ENCODE data around the gene KRT12.

The KRT12 gene

DNA sequence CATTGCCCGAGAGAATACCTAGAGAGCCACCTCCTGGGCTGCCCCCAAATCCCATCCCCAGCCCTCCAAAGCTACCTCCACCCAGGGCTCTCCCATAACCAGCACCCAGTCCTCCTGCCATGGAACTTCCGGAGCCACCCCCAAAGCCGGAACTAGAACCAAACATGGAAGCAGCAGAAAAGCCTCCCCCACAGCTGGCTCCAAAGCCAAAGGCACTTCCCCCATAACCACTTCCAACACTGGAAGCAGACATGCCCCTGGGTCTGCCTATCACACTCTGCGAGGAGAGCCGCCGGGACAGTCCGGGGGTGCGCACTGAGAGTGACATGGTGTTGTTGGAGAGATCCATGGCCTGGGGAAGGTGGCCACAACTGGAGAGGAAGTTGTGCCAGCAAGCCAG lies at the start of gene KRT12:
Gene KRT12, minus strand, starts transcription at position 386 of the 400 bp plus-strand sequence. Its CDS starts 37 bp downstream, at position 349.
- DNase-seq = no peak

DNA sequence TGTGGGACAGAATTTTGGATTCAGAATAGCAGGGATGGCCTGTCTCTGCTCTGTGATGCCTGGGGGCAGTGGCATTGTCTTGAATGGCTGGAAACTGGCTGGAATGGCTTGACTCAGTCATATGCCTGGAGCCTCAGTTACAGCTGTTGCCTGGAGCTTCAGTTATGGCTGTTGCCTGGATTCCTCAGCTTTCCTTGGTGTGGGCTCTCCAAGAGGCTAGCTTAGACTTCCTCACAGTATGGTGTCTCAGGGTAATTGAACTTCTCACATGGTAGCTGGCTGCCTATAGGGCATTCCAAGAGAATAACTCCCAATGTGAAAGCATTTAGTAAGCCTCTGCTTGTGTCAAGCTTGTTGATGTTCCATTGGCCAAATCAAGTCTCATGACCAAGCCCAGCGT lies 49.3 kb upstream of the KRT12 start:
- no peak for DNase-seq

DNA sequence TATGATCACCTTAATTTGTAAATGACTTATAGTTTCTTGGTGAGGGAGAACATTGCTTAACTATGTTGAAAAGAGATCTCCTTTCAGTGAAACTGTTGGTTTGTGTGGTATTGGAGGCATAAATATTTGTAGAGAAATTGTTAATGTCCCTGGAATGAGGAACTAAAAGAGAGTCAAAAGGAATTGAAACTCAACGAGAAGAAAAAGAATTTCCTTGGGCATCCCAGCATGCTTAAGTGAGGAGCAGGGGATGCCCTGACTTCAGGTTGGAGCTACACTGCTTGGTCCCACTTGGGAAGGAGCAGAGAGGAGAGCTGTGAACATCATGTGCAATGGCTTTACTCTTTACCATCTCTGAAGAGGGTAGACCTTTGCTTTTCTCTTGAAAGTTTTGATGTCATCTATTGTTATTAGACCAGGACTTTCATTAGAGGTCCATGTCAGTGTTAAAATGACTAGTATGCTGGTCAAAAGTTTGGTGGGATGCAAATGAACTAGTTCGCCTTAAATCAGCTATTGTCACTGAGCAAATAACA lies 48.8 kb upstream of the KRT12 start:
- no peak for DNase-seq

DNA sequence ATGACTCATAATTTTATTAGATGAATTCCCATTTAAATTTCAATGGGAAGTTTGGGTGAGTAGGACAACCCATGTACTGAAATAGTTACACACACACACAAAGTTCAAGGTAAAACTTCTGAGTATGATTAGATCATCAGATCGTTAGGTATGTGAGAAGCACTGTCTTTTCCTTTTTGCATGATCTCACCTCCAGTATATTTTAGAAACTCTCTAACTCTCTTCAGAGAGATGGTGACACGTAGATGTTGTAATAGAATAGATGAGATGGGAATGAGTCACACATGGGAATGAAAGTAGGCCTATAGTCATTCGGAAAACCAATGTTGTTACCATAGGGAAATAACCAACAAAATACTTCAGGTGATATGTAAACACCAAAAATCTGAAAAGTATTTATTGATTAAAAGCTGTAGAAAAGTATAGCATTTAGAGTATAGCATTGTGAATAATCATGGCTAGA lies 48.2 kb upstream of the KRT12 start:
- no peak for DNase-seq

DNA sequence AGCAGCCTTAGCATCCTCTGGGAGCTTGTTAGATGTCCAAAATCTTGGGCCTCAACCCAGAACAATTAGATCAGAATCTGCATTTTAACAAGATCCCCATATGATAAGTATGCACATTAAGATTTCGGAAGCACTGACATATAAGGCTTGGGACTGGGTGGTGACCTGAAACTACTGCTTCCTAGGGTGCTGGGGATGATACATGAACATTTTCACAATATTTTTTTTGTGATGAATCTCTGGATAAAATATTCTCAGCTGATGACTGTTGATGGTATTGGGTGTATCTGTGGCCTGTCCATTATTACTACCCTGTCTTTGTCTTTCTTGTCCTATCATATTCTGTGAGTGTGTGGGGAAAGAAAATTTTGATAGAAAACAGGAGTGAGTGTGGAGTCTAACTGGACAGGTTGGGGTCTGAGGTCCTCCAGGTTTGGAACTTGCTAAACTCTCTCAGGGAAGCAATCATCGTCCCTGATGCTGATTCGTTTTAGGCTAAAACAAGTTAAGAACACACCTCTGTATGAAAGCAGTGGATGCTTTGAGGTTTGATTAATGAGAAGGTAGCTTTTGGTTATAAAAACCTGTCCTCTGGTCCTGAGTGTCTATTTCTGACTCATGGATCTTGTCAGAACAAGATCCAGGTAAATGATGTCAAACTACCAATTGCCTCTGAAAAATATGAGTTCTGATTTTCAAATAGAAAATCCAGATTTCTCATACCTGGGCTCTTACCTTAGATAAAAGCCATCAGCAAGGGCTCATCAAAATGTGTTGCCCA lies 47.2 kb upstream of the KRT12 start:
- DNase-seq = no peak

DNA sequence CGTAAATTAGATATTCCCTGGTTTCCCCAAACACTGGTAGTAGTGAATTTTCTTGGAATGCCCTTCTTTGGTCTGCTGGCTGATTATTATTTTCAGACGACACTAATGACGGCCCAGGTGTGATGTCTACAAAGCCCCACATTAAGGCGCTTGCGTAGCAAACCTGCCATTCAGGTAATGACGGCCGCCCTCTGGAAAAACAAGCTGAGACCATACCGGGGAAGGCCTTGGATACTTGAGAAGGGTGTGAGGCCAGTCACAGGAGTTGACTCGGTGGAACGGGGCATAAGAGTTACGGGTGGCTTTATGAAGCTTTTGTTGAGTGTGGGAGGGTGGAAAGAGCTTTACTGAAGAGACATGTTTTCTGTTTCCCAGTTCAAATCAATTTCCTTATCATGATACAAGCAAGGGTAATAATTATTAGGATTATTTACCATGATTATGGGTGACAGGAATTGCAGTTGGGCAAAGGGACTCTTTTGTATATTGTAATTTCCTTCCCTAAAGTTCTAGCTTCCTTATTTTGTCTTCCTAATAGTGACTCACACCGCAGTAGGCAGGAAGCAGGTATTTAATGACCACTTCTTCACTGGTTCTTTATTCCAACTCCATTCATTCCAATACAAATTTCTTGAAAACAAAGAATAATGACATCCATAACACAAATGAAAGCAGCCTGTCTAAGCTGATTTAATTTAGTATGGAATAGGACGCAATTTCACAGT lies 45.6 kb upstream of the KRT12 start:
- no peak for DNase-seq

DNA sequence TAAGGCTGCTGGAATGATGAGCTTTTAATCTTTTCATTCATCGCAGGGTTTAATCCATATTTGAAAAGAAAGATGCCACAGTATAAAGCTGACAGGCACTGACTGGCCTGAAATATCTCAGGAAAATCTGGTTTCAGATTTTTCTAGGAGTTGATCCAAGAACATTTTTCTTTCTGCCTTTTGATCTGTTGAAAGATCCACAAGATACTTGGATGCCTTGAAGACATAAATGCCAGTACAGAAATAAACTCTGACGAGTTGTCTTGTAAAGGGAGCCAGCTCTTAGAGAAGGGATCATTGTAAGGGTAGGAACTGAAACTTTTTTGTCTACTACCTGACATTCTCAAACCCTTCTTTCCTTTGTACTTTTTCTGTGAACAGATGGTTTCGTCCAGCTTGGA lies 43.4 kb upstream of the KRT12 start:
- DNase-seq = no peak

DNA sequence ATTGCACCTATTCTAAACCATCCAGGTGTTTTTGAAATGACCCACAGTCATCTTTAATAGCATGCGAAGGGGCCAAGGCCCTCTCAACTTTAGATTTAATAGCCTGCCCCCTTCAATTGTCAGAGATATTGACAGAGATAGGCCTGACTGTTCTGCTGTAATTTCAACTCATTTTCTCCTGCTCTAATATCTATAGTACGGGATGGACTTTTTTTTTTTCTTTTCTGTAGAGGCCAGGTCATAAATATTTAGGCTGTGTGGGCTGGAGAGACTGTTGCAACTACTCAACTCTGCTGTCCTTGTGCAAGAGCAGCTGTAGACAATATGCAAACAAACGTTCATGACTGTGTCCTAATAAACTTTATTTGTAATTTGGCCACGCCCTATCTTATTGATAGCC lies 42.7 kb upstream of the KRT12 start:
- DNase-seq = no peak

DNA sequence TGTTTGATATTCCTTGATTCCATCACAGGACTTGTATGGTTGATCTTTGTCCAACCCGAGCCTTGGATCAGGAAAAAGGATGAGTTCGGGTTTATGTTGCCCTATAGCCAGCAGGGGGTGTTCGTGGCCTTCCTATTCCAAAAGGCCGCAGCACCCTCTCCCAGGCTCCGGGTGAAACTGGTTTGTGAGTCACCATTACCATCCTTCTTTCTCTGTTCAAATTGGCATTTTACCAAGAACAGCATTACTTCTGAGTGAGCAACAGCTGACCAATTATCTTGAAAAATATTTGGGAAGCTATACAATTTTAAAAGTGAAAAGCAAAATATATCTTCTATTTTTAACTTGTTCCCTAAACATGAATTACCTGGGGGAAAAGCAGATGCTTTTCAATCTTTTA lies 42.3 kb upstream of the KRT12 start:
- peak; percentile 78 for DNase-seq

DNA sequence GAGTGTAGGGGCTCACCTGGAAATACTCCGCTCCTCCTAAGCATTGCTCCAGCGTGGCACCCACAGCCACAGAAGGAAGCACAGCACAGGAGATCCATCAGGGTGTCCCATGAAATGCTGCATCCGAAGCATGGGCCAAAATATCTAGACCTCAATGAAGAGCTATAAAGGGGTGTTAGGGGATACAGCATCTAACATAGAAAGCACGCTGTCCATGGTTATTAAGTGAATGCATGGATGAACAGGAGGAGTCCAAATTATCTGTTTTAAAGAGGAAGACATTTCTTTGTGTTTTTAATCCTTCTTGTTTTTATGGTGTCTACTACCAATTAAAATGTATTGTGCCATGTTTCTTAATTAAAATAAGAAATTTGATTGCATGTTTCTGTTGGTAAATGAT lies 39.6 kb upstream of the KRT12 start:
- DNase-seq = no peak

DNA sequence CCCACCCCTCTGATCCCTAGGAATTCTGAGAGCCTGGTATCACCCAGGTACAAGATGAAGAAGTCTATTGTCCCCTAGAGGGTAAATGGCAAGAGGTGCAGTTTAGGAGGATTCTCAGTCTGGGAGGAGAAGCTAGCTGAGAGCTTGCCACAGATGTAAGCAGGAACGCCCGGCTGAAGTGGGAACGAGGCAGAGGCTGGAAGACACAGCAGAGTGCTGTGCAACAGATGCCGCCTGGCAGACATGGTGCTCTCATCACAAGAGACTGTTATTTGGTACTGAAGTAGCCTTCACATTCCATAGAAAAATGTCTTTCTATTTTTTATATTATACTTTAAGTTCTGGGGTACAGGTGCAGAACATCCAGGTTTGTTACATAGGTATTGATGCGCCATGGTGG lies 38.3 kb upstream of the KRT12 start:
- DNase-seq = no peak

DNA sequence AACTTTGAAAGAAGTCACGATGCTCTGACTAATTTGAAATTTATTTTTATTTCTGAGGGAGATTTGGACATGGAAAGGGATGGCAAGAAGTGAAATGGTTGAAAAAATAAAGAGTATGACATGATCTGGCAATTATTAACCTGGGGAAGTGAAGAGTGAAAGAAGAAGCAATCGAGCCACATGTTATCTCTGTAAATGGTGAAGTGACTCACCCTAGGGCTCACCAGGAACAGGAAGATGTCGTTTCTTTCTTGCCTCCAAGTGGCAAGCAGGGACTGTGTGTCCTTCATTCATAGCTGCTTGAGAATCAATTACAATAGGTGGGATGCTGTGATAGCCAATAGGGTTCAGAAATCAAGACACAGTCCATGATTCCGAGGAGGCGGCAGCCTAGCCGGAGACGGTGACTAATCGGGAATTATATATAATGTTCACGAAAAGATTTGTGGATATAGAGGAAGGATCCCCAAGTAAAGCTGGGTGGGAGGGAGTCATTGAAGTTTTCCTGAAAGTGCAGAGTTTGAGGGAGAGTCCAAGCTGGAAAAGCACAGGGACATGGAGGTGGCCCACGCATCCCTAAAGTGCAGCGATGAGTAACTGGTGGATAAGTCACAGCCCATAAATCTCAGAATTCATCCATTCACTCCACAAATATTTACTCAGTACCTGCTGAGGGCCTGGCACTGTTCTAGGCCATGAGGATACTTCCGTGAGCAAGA lies 36.3 kb upstream of the KRT12 start:
- DNase-seq = no peak

DNA sequence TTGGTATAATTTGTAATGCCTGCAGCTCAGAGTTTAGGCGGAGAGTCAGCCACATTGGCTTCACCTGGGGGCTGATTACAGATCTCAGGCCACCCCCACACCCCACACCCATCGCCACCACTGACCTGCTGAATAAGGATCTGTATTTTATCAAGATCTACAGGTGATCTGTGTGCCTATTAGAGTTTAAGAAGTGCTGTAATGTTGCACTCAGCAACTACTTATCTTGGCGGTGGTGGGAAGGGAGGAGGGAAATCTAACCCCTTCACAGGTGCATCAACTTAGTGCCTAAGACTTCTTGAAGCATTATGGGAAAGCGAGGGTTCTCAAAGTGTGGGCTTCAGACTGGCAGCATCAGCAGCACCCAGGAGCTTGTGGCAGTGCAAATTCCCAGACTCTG lies 35.5 kb upstream of the KRT12 start:
- no peak for DNase-seq

DNA sequence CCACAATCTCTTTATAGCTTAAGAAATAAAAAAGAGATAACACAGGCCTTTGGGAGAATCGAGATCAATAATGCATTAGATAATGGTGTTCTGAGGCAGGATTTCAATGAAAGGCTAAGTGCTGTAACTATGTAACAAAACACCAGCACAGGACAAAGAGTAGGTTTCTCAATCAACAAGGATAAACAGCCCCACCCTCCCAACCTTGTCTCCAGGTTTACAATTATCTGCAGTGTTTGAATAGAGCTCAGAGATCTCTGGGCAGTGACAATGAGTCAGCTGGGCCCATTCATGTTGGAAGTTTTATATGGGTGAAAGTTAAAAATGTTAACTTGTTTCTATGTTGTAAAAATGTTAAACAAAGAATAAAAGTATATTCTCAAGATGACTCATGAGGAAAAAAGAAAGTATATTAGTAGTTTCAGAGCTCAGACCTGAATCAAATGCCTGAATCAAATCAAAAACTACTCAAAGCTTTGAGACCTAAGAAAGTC lies 35.0 kb upstream of the KRT12 start:
- DNase-seq = no peak

DNA sequence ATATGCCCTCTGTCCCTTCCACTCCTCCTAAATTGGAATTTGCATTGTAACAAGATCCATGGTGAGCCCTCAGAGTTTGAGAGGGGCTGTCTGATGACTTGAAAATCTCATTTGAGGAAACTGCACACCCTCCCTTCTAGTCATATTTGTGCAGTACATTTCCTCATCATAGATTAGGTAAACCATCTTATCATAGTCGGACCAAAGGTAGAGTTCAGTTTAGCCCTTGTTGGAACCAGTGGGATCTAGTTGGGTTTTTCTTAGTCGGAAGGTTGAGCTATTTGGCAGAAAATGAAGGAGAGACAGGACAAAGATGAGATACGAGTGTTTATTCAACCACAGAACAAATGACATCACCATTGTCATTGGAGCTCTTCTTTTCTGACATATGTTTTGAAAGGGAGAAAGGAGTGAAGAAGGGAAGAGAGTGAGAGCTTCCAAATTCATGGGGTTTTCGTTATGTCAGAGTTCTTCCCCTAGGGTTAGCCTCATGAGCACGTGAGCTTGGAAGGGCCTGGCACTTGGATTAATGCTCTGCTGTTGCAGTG lies 33.9 kb upstream of the KRT12 start:
- no peak for DNase-seq

DNA sequence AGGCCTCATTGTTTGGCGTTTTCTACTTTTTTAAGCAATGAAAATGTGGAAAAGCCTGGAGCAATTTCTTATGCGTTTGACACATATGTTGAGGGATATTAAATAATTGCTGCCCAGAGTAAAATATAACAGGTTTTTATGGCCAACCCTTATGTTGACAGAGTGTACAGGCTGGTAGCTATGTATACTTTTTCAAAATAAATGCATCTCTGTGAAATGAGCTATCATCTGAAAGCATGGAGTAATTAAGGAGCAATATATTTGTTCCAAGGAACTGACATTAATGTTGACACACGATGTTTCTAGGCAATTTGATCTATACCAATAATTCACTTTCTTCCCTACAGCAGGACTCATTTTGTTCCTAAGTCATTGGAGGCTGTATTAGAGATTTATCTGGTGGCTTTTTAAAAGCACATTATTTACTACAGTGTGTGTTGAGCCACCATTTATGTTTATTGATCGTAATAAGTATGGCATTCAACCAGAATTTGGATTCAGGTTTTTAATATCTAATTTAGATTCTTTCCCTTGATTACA lies 30.0 kb upstream of the KRT12 start:
- DNase-seq = no peak

DNA sequence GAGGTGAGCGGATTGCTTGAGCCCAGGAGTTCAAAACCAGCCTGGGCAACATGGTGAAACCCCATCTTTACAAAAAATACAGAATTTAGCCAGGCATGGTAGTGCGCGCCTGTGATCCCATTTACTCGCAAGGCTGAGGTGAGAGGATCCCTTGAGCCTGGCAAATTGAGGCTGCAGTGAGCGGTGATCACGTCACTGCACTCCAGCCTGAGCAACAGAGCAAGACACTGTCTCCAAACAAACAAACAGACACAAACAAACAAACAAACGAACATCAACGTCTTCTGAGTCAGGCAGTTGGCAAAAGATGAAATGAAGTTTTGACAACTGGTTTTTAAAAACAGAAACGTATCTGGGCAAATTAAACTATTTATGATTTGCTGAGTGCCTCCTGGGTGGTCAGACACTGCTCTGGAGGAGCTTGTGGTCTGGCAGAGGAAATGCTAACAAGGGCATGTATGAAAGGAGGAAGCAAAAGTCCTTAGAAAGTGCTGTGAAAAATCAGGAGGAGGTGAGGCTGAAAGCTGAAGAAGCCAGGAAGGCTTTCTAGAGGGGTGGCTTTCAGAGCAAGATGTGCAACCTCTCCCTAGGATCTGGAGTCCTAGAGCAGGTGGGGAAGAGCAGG lies 28.2 kb upstream of the KRT12 start:
- DNase-seq = no peak

DNA sequence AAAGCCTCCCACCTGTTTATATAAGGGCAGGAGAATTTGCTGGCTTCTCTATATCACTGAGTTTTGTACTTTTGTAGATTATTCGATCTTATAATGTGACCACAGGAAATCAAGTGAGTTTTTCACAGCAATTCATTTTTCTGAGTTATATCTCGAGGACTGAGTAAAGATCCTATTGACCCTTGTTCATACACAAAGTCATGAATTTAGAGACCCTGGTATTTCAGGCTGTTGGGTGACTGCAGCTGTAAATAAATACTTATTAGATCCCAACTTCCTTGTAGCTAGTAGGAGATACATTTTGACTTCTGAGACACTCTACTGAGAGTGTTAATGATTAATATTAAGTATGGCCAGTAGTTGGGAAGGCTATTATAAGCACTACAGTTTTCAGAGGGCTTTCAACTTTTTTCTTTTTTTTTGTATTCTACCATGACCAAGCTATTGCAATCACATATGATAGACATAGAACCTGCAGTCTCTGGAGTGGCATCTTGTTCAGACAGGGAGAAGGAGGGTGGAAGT lies 21.2 kb upstream of the KRT12 start:
- DNase-seq = no peak

DNA sequence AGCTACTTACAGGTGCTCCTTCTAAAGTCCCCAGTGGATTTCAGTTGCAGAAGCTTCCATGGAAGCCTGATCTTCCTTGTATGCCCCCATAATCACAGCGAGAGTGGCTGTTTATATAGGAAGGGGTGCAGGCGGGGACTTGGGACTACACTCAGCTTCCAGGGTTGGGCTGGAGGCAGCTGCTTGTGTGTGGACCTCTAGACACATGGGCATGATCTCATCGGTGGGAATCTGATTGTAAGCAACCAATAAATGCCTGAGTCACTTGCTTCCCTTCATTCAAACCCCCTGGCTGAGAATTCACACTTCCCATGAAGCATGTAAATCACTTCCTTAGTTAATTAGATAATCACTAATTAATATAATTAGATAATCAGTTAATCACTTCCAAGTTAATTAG lies 19.1 kb upstream of the KRT12 start:
- no peak for DNase-seq

DNA sequence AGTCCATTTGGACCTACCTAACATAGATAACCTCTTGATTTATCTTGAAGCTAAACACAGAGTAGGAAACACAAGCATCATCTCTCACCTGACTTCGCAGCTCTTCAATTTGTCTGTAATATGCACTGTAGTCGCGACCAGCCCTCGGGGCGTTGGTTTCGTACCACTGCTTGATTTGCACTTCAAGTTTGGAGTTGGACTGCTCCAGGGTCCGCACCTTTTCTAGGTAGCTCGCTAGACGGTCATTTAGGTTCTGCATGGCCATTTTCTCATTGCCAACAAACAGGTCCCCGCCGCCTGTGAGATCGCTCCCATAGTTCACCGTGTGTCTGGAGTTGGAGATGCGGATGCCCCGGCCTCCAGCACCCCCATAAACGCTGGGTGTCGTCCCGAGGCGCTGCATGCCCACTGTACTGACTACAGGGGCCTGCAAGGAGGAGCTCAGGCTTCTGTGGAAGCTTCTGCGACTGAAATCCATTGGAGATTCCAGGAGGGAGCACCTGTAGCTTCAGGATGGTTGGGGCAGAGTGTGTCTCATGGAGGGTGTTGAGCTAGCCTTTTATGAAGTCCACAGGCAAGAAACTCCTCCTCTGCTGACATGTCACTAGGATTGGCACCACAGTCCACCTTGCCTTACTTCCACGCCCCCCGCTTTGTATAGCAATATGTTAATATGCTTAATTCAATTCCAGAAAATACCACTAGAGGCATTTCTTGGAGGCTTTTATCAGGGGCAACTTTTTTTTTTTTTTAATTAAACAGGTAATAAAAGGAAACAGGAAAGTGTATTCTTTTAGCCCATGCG lies 17.9 kb upstream of the KRT12 start, which contains the start of gene KRT20:
Gene KRT20, minus strand, starts transcription at position 535 of the 805 bp plus-strand sequence. Its CDS starts 57 bp downstream, at position 478.
- DNase-seq = no peak
